ENCODE results near the gene MED10.

MED10 gene

DNA sequence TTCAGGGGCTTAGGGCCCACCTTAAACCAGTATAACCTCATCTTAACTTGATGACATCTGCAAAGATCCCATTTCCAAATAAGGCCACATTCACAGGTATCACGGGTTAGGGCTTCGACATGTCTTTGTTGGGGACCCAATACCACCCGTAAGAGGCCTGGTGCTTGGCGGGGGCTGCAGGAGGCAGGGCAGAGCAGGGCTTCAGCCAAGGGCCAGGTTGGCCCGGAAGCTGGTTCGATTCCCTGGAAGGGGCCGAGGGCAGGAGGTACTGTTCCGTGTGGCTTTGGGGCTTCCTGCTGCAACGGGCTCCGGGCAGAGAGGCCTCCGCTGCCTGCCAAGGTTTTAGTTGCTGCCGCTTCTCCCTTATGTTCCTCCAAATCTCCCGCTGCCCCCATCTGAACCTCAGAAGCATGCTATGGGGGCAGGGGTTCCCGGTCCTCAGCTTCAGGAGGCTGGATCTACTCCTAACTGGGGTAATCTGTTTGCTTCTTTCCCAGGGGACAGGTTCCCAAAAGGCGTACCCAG is 29.8 kb downstream of the MED10 start:
- DNase-seq (ENCODE audit: low read depth in 2 of 2): no peak

DNA sequence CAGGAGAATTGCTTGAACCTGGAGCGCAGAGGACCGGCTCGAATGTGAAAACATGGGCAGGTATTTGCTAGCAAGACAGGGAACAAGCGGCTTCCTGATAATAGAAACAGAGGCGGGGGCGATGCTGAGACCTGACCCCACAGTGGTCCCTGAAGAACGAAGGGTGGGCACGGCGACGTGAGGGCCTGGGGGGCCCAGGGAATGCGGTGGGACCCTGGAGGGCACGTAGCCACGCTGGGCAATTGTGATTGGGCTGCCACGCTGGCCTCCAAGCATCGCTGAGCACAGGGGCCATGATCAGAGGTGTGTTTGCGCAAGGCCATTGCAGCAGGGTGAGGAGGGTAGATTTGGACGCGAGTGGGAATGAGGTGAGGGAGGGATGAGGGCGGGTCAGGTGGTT is 30.7 kb downstream of the MED10 start:
- no peak for DNase-seq (ENCODE audit: low read depth in 2 of 2)

DNA sequence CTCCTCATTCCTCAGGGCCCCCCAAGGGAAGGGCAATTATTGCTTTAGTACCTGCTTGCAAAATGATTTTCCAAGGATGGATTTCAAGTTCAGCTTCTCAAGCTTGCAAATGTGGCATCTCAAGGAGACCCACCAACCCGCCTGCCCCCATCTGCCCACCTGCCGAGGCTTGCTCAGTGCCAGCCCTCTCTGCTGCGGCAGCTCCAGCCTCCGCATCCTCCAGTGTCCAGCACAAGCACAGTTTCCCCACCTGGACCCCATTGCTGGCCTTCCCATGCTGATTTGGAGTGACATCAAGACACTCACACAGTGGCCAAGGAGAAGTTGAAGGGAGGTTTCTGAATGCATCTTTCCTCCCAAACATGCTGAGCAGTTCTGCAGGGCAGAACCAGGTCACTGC is 31.2 kb downstream of the MED10 start:
- DNase-seq (ENCODE audit: low read depth in 2 of 2): no peak

DNA sequence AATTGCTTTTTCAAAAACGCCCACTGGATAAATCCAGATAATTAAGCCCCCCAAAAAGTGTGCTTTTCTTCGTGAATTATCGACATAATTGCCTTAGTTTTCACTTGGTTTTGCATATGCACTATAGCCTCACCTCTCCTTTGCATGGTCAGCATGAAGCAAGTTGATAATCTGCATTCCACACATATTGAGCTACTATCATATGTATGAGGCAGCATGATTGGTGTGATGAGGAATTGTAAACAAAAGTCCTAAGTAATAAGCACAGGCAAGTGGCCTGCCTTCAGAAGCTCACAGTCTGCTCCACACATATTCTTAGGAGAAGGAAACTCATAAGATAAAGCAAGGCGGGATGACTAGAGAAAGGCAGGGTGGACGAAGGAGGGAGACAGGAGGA is 33.8 kb downstream of the MED10 start:
- DNase-seq (ENCODE audit: low read depth in 2 of 2): no peak

DNA sequence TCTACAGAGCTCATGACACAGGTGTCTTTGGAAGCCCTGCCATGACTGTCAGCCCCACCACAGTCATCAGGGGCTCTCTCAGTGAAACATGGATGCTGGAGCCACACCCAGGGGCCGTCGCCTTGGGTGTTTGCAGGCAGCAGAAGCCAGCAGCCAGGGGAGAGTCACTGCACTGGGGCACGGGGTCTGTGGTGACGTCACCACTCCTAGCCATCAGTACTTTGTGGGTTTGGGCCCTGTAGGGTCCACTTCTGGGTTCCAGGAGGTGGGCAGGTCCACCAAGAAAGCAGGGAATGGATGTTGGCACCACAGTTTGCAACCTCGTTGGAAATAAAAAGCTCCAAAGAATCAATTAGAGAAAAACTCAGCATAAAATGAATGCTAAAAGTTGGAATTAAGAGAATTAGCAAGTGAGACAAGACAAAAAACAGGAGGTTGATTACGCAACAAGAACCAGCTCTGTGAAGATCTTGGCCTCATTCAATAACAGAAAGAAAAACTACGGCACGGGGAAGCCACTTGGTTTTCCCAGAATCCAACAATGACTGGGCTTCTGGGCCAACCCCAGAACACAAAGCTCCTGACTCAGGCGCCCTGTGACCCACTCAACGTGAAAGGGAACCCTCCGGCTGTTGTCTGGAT is 34.3 kb downstream of the MED10 start:
- DNase-seq (ENCODE audit: low read depth in 2 of 2): no peak

DNA sequence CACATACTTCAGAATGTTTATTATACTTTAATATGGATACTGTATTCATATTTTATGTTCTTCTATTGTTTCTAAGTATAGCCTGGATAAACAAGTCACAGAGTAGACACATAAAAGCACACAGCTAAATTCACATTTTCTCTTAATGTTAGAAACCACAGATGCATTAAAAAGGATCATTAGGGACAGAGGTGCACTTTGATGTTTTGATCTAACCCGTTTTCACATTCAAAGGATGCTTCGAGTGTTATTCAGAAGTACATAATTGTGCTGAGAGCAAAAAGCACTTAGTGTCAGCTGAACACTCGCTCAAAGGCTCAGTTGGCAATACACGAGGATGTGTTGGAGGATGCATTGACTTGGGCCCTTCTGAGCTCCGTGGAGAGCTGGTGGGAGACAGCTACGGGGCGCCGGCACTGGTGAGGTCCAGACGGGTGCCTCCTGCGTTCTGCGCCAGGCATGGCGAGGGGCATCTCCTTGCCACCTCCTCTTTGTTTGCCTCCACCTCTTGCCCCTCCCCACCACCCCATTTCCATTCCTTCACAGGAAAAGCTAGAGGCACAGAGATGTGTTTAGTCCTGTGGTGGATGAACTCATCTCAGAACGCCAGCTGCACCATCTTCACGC is 35.5 kb downstream of the MED10 start:
- DNase-seq (ENCODE audit: low read depth in 2 of 2): no peak

DNA sequence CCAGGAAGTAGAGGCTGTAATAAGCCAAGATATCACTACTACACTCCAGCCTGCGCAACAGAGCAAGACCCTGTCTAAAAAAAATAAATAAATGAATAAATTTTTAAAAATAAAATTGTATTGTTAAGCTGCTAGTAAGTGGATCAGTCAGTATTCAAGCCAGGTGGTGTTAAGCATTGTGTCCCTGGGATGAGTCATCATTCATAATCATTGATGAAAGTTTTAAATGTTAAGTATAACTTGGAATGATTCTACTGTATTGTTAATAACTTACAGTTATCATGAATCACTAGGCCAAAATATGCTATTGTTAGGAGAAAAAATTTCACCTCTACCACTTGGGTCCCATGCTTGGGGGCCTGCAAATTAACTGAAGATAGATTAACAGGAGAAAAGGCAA is 38.2 kb downstream of the MED10 start:
- no peak for DNase-seq (ENCODE audit: low read depth in 2 of 2)

DNA sequence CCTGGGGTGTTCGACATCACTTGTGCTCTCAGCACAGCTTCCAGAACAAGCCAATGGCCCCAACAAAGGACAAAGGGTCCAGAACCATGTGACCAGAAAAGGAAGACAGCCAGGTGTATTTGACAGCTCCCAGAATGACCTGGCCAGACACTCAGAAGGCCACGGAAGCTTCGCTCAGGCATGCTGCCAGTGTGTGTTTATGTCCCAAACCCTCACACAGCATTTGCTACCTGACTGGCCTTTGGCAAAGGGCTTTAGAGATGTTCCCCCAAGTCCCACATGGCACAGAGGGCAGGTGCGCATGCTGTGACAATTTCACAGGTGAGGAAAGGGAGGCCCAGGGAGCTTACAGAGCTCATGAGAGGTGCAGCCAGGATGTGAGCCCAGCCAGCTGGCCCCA is 39.5 kb downstream of the MED10 start:
- no peak for DNase-seq (ENCODE audit: low read depth in 2 of 2)

DNA sequence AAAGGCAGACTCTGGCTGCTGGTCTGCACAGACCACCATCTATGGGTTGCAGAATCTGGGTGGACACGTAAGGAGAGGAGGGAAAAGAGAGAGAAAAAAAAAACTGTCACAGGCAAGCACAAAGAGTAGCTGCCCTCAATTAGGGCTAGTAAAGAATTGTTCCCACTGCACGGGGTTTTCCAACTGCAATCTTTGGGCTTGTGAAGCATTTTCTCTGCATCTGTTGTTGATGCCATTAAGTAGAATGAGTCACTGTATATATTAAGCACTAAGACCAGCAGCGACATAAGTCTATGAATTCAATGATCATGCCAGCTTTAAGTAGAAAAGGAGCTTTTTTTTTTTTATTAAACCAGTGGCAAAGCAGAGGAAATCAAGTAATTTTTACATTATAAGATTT is 40.2 kb downstream of the MED10 start:
- DNase-seq (ENCODE audit: low read depth in 2 of 2): no peak

DNA sequence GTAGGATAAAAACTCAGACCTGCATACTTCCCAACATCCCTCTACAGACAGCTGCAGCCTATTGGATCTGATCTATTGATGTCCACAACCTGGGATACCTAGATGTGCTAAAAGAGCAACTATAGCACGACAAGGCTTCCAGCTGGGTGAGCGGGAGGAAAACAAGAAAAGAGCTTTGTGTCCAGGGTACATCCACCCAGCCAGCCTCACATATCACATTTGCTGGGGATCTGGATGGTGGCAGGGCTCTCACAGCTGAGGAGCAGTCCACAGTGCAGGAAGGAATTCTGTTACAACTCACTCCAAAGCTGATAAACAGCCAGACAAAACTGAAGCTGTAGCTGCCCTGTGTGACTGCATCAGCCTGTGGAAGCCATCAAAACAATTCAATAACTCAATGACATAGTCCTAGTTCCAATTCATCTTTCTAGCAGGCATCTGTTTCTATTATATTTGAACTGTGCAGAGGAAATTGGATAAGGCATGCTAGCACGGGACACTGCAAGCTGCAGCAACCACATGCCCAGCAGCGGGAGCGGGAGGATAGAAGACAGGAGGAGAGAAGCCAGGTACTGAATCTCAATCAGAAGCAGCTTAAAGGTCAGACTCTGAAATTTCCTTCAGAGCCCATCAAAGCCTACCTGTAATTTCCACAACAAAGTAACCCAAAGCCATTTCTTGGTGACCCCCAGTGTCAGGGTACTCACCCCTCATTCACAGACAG is 45.0 kb downstream of the MED10 start:
- DNase-seq (ENCODE audit: low read depth in 2 of 2): no peak

DNA sequence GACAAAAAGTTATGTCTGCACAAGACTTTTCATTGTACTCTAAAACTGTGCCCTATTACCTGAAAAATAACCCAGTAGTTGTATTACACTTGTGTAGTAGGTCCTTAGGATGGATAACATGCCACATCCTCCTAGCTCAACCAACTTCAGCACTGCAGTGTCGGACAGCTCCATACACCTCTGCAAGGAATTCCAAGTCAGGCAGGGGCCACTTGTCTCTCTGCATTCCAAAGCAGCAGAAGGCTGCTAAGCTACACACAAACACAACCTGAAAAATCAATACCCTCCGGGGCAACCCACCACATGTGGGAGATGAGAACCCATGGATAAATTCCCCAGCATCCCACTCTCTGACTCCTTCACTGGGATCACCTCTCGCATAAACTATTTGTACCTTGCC is 50.2 kb downstream of the MED10 start:
- DNase-seq (ENCODE audit: low read depth in 2 of 2): no peak

DNA sequence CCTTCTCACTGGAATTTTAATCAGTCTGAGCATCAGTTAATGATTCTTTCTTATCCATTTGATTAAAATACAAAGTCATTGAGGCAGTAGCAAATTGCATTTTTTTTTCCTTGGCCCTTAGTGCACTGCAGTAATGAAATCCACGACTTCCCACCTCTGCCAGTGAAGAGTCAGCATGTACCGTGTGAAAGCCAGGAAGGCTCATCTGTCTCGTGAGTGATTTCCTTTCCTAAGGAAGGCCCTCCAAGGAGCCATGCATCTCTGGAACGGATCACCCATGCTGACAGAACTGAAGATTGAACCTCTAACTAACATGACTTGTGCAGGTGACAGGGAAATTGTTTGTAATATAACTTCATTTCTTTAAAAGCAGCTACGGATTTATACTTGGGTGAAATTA is 51.6 kb downstream of the MED10 start:
- no peak for DNase-seq (ENCODE audit: low read depth in 2 of 2)

DNA sequence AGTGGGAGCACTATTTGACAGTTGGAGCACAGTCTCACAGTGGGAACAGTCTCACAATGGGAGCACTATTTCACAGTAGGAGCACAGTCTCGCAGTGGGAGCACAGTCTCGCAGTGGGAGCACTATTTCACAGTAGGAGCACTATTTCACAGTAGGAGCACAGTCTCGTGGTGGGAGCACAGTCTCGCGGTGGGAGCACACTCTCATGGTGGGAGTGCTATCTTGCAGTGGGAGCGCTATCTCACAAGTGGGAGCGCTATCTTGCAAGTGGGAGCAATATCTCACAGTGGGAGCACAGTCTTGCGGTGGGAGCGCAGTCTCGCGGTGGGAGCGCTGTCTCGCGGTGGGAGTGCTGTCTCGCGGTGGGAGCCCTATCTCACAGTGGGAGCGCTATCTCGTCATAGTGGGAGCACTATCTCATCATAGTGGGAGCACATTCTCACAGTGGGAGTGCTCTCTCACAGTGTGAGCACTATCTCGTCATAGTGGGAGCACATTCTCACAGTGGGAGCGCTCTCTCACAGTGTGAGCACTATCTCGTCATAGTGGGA is 56.1 kb downstream of the MED10 start:
- no peak for DNase-seq (ENCODE audit: low read depth in 2 of 2)
